OCI-LY1 (cell line): ENCODE results near the gene HNRNPM.

Experiments
- H2AFZ ChIP-seq: fragments of 200-600 bp; sonication (generic), shearing (Covaris generic); 2 replicates; pipeline ENCODE4 v1.6.0; 2014; ENCODE audit warnings: antibody characterized with exemption, mild to moderate bottlenecking, low read length
- H3F3A ChIP-seq: fragments of 200-600 bp; sonication (generic), shearing (Covaris generic); 2 replicates; pipeline ENCODE4 v1.6.0; 2014; ENCODE audit warnings: mild to moderate bottlenecking, antibody characterized with exemption, low read length, moderate library complexity; ENCODE audit not compliant: insufficient read depth
- H3K27ac ChIP-seq: fragments of 200-600 bp; sonication (generic); 2 replicates; pipeline ENCODE4 v1.5.1; 2014; ENCODE audit warnings: low read length, mixed run types, mild to moderate bottlenecking, low read depth; ENCODE audit not compliant: poor library complexity, severe bottlenecking
- H3K27me3 ChIP-seq: fragments of 200-600 bp; sonication (generic); 2 replicates; pipeline ENCODE4 v1.6.0; 2014; ENCODE audit warnings: antibody characterized with exemption, mild to moderate bottlenecking, low read length, moderate library complexity; ENCODE audit not compliant: insufficient read depth
- H3K36me3 ChIP-seq: fragments of 200-600 bp; sonication (generic); 2 replicates; pipeline ENCODE4 v1.6.1; 2014; ENCODE audit warnings: mild to moderate bottlenecking, antibody characterized with exemption, low read length, moderate library complexity, mixed read lengths; ENCODE audit not compliant: insufficient read depth
- H3K4me1 ChIP-seq: fragments of 200-600 bp; sonication (generic); 2 replicates; pipeline ENCODE4 v1.5.1; 2014; ENCODE audit warnings: mild to moderate bottlenecking, low read length, moderate library complexity; ENCODE audit not compliant: insufficient read depth, severe bottlenecking
- H3K4me2 ChIP-seq: fragments of 200-600 bp; sonication (generic), shearing (Covaris generic); 2 replicates; pipeline ENCODE4 v1.6.1; 2014; ENCODE audit warnings: low read length
- H3K4me3 ChIP-seq: fragments of 200-600 bp; sonication (generic); 2 replicates; pipeline ENCODE4 v1.5.1; 2014; ENCODE audit warnings: low read length, low read depth, mild to moderate bottlenecking, mixed read lengths; ENCODE audit not compliant: poor library complexity, severe bottlenecking
- H3K79me2 ChIP-seq: fragments of 200-600 bp; shearing (Covaris generic); 2 replicates; pipeline ENCODE4 v1.6.1; 2016; ENCODE audit warnings: mixed run types, low read length, mixed read lengths; ENCODE audit not compliant: insufficient read depth
- H3K9ac ChIP-seq: fragments of 200-600 bp; sonication (generic), shearing (Covaris generic); 2 replicates; pipeline ENCODE4 v1.6.1; 2014; ENCODE audit warnings: mild to moderate bottlenecking, low read length, mixed read lengths
- H3K9me2 ChIP-seq: fragments of 200-600 bp; sonication (generic), shearing (Covaris generic); 2 replicates; pipeline ENCODE4 v1.6.1; 2014; ENCODE audit warnings: low read depth, mild to moderate bottlenecking, low read length, mixed read lengths
- H3K9me3 ChIP-seq: fragments of 200-600 bp; shearing (Covaris generic); 2 replicates; pipeline ENCODE4 v1.6.1; 2014; ENCODE audit warnings: low read length, mixed read lengths
- H4K20me1 ChIP-seq: fragments of 200-600 bp; sonication (generic), shearing (Covaris generic); 2 replicates; pipeline ENCODE4 v1.6.0; 2016; ENCODE audit warnings: mild to moderate bottlenecking, low read length; ENCODE audit not compliant: insufficient read depth
- EZH2 ChIP-seq: fragments of 200-600 bp; sonication (generic), shearing (Covaris generic); IDR thresholded peaks from 2 replicates; pipeline ENCODE4 v1.8.0; 2017; ENCODE audit warnings: borderline replicate concordance, mixed run types, mild to moderate bottlenecking, antibody characterized with exemption, low read length, moderate library complexity, mixed read lengths
- TF ChIP-seq, protein P1 (sequence below): fragments of 200-600 bp; sonication (generic), shearing (Covaris generic); IDR thresholded peaks from 2 replicates; pipeline ENCODE4 v1.5.1; 2017; ENCODE audit warnings: mild to moderate bottlenecking, antibody characterized with exemption, low read length, moderate library complexity, mixed read lengths

The HNRNPM gene

DNA sequence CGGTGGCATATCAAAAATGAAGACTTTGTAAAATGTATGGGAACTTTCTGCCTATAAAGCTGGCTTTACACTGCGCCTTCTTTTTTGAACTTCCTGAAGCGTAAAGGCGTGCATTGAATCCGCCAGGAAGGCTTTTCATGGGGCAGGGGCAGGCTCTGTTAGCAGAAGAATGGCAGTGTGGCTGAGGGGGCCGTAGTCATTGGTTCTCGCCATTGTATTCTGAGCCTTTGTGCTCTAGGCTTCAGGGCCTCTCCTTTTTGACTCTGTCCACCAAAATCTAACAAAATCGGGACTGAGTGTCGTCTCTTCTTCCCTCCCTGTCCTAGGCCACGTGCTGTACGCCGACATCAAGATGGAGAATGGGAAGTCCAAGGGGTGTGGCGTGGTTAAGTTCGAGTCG, 43.6 kb downstream of the HNRNPM start:
- H3K9me2 ChIP-seq, result no peaks in the 10 kb centered on the region
- H3K4me3 ChIP-seq, result no peak overlapping the region
- H3K79me2 ChIP-seq, result no peaks in the 10 kb centered on the region
- H3K9me3 ChIP-seq, result no peaks in the 10 kb centered on the region
- H2AFZ ChIP-seq, result no peak overlapping the region
- H3K27ac ChIP-seq, result no peak overlapping the region
- H3K27me3 ChIP-seq, result no peaks in the 10 kb centered on the region
- H3K9ac ChIP-seq, result no peak overlapping the region
- peaks cover 59% of the 10 kb centered on the region for H3K36me3 ChIP-seq
- H3K4me1 ChIP-seq, result no peaks in the 10 kb centered on the region
- no peaks in the 10 kb centered on the region; the same call in 1 of the 2 replicates for H3F3A ChIP-seq
- no peak overlapping the region for H3K4me2 ChIP-seq
- TF ChIP-seq, protein P1, sequence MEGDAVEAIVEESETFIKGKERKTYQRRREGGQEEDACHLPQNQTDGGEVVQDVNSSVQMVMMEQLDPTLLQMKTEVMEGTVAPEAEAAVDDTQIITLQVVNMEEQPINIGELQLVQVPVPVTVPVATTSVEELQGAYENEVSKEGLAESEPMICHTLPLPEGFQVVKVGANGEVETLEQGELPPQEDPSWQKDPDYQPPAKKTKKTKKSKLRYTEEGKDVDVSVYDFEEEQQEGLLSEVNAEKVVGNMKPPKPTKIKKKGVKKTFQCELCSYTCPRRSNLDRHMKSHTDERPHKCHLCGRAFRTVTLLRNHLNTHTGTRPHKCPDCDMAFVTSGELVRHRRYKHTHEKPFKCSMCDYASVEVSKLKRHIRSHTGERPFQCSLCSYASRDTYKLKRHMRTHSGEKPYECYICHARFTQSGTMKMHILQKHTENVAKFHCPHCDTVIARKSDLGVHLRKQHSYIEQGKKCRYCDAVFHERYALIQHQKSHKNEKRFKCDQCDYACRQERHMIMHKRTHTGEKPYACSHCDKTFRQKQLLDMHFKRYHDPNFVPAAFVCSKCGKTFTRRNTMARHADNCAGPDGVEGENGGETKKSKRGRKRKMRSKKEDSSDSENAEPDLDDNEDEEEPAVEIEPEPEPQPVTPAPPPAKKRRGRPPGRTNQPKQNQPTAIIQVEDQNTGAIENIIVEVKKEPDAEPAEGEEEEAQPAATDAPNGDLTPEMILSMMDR, result no peak
- TF ChIP-seq EZH2, result no peak
- no peaks in the 10 kb centered on the region for H4K20me1 ChIP-seq

DNA sequence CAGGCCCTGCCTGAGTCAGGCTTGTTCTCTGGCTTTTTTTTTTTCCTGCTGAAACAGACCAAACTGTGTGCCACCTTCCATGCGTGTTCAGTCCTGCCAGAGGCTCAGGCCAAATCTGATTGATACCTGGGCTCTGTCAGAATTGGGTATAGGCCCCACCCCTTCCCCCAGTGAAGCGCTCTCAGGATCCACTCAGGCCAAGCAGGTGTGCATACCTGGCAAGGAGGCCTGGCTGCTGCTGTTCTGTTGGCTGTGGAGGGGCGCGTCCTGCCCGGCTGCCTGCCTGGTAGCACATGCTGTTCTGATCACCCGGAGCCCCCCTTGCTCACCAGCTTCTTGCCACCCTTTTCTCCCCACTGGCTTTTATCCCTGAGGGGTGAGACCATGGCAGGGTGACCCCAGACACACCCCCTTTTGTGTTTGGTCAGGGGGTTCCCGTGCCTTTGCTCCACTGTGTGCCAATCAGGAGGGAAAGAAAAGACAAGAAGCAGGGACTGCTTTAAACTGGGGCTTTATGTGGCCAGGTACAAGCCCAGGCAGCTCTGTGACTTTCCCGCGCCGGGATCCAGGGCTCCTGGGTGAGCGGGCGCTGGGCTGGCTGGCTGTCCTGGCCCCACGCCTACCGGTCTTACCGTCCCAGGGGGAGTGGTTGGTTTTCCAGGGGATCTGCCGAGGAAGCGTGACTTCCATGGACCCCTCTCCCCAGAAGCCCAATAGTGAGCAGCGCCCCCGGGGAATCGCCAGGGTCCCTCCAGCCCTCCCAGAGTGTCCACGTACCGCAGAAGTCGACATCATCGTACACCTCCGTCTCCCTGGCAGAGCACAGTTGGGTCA, 45.0 kb downstream of the HNRNPM start:
- no peaks in the 10 kb centered on the region for H3K9me3 ChIP-seq
- no peak overlapping the region for H3K9ac ChIP-seq
- H3F3A ChIP-seq, result no peaks in the 10 kb centered on the region
- no peaks in the 10 kb centered on the region for H3K79me2 ChIP-seq
- H3K4me3 ChIP-seq, result no peak overlapping the region
- H3K36me3 ChIP-seq, result peaks cover 45% of the 10 kb centered on the region
- TF ChIP-seq, protein P1, result no peak
- no peak for TF ChIP-seq EZH2
- no peak overlapping the region for H3K4me2 ChIP-seq
- H3K27me3 ChIP-seq, result no peaks in the 10 kb centered on the region
- H2AFZ ChIP-seq, result no peak overlapping the region
- no peaks in the 10 kb centered on the region for H4K20me1 ChIP-seq
- no peak overlapping the region for H3K27ac ChIP-seq
- H3K4me1 ChIP-seq, result no peaks in the 10 kb centered on the region
- H3K9me2 ChIP-seq, result no peaks in the 10 kb centered on the region

DNA sequence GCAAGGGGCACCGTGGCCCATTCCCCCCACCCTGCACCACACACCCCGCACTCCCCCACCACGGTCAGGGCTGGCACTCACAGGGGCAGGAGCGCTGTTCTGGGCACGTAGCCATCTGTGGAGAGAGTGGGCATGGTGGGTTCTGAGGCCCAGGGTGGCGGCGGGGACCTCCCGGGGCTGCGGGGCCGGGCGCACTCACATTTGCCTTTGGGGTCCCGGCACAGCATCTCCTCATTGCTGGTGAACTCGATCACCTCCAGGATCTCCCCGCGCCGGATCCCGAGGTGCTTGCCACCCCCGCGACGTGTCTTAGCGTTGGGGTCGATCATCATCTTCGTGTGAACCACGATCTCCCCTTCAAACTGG, 45.6 kb downstream of the HNRNPM start:
- Histone ChIP-seq H4K20me1 (no peaks in the 10 kb centered on the region), H3K9me3 (no peaks in the 10 kb centered on the region), H3K9ac (no peak overlapping the region), H3K27ac (no peak overlapping the region), H3F3A (no peaks in the 10 kb centered on the region), H3K9me2 (no peaks in the 10 kb centered on the region), H3K27me3 (no peaks in the 10 kb centered on the region), H3K4me2 (no peak overlapping the region), H3K4me3 (no peak overlapping the region), H3K4me1 (no peaks in the 10 kb centered on the region), H3K79me2 (no peaks in the 10 kb centered on the region), H2AFZ (no peak overlapping the region), H3K36me3 (peaks cover 39% of the 10 kb centered on the region)
- TF ChIP-seq, protein P1, result no peak
- TF ChIP-seq EZH2, result no peak
